GM12892 (cell line): ENCODE measurements around the gene LAMA2.

Source experiments
- POLR2A ChIP-seq: IDR thresholded peaks from 2 replicates; pipeline ENCODE4 v1.6.1; 2011; ENCODE audit warnings: low read depth, low read length, control low read depth
- POLR2AphosphoS5 ChIP-seq: IDR thresholded peaks from 2 replicates; pipeline ENCODE4 v1.6.1; 2011; ENCODE audit warnings: low read depth, low read length, control low read depth

DNA sequence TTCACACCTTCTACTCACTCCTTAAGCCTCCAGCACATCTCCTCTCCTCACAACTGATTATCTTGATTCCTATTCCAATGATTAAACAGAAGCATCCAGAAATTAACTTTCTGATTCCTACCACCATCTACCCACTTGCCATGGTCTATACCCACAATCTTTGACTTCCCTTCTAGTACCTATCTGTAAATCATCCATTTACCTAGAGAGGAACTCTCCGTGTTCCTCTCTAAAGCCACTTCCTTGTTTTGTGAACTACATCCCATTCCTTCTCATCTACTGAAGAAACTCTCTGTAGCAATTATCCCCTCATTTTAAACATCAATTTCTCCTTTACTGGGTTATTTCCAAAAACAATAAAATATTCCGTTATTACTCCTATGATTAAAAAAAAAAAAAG is 659.8 kb downstream of the LAMA2 start:
- no peak for TF ChIP-seq POLR2AphosphoS5
- TF ChIP-seq POLR2A: no peak
